WTC11 (cell line): ENCODE results near the gene ZNF605.
A peak's percentile ranks its signal among the peaks of the same experiment; 100 is the strongest.

Experiments used
- ARID4B ChIP-seq: sonication (generic); formaldehyde crosslinking; IDR thresholded peaks from 2 replicates; pipeline ENCODE4 v1.8.0; 2023; ENCODE audit warnings: missing genetic modification reagents, mild to moderate bottlenecking, borderline replicate concordance
- CREB1 ChIP-seq: sonication (generic); formaldehyde crosslinking; IDR thresholded peaks from 2 replicates; pipeline ENCODE4 v1.8.0; 2023; ENCODE audit warnings: mild to moderate bottlenecking, missing genetic modification reagents
- CTCF ChIP-seq: fragments of 200-600 bp; IDR thresholded peaks from 2 replicates; pipeline ENCODE4 v1.8.0; 2022; ENCODE audit warnings: antibody characterized with exemption
- ESRRA ChIP-seq: sonication (generic); formaldehyde crosslinking; IDR thresholded peaks from 2 replicates; pipeline ENCODE4 v1.8.1; 2022; ENCODE audit warnings: mild to moderate bottlenecking, missing genetic modification reagents, borderline replicate concordance
- JUN ChIP-seq: sonication (generic); formaldehyde crosslinking; IDR thresholded peaks from 2 replicates; pipeline ENCODE4 v1.8.0; 2023; ENCODE audit warnings: mild to moderate bottlenecking, missing genetic modification reagents
- ZNF263 ChIP-seq: sonication (generic); formaldehyde crosslinking; IDR thresholded peaks from 2 replicates; pipeline ENCODE4 v1.8.1; 2022; ENCODE audit warnings: low read depth, mild to moderate bottlenecking, moderate library complexity, missing genetic modification reagents
- ZNF281 ChIP-seq: sonication (generic); formaldehyde crosslinking; IDR thresholded peaks from 2 replicates; pipeline ENCODE4 v1.8.0; 2023; ENCODE audit warnings: mild to moderate bottlenecking, missing genetic modification reagents

GRCh38 chr12:132904718-132905328 lies 51.3 kb downstream of the ZNF605 start:
- TF ChIP-seq JUN (CRISPR knock-in tag) (no peak), ZNF263 (CRISPR knock-in tag) (no peak), CTCF (peak; percentile 96), CREB1 (CRISPR knock-in tag) (no peak), ARID4B (no peak), ZNF281 (CRISPR knock-in tag) (no peak), ESRRA (CRISPR knock-in tag) (no peak)
